HS-27A (cell line): ENCODE results near the gene FBRSL1.

ENCODE experiments used
- DNase-seq: peaks from one replicate; pipeline ENCODE4 v3.0.0-alpha.2; 2012; ENCODE audit warnings: low read depth, missing footprints

Gene FBRSL1

DNA sequence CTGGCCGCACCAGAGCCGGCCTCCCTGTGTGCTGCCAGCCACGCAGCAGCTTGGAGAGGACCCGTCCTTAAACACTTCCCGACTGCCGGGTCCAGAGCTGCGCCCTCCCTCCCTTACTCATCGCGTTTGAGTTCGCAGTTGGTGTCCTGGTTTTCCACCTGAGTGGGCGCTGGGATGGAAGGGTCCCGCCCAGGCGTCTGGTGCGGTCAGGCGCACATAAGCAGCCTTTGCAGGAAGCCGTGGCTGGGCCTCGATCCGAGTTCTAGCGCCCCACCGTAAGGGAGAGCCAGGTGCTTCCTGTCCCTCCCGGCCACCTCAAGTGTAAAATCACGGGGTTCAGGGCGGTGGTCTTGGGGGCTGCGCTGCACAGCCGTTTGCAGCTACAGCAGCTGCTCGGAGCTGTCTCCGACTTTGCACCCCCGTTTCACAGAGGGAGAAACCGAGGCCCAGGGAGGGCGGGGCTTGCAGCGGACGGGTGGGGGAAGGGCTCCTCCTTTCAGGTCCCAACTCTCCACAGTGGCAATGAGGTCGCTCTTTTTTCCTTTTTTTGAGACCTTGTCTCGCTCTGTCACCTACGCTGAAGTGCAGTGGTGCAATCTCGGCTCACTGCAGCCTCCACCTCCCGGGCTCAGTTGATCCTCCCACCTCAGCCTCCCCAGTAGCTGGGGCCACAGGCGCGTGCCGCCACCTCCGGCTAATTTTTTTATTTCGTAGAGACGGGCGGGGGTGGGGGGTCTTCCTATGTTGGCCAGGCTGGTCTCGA is 69.1 kb downstream of the FBRSL1 start:
- no peak for DNase-seq

DNA sequence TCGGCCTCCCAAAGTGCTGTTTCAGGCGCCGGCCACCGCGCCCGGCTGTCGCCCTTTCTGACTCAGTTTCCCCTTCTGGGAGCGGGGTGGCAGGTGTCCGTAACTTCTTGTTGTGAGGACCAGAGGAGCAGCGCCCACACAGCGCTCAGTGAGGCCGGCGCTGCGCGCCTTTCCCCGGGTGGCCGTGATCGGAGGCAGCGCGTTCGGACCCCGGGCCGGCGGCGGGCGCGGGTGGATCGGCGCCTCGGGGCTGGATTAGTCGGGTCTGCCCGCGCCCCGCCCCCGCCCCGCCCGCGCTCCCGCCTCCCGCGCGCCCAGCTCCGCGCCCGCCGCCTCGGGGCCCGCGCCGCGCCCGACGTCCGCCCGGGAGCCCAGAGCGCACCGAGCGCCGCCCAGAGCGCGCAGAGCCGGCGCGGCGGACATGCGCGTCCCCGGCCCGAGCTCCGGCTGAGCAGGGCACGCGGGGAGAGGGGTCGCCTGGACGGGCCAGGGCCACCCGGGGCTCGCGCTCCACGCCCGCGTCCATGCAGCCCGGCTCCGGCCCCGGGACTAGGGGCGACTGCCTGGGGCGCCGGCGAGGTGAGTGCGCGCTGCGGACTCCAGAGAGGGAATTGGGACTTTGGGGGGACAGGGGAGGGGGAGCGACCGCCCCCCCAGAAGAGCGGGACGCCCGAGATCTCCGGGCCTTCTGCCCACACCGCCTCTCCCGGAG is 69.9 kb downstream of the FBRSL1 start:
- DNase-seq = no peak

DNA sequence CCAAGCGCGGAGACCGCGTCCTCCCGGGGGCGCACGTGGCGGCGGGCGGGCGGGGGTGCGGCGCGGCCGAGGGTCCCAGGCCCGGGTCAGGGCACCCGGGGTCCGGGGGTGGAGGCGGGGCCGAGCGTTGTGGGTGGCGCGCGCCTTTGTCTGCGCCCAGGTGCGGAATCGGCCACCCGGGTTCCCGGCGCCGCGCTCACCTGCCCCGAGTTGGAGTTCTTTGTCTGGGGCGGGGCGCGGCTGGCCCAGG is 70.3 kb downstream of the FBRSL1 start:
- no peak for DNase-seq

GRCh38 chr12:132560614-132561426 is 70.9 kb downstream of the FBRSL1 start:
- DNase-seq = no peak
